HepG2 (cell line): ENCODE results near the gene ARSB. TPM values are rescaled to one million over a fixed set of nuclear protein-coding genes. Genes with fewer than 3 reads are reported as not detected.

ENCODE experiments used
- HMGXB3 ChIP-seq: sonication (generic); formaldehyde crosslinking; IDR thresholded peaks from 2 replicates; pipeline ENCODE4 v1.4.0; 2020; ENCODE audit warnings: missing genetic modification reagents, borderline replicate concordance
- IKZF5 ChIP-seq: IDR thresholded peaks from 2 replicates; pipeline ENCODE4 v1.6.1; 2018; ENCODE audit warnings: missing genetic modification reagents, mild to moderate bottlenecking, missing compliant biosample characterization
- KLF11 ChIP-seq: IDR thresholded peaks from 2 replicates; pipeline ENCODE4 v1.6.1; 2016; ENCODE audit warnings: missing compliant biosample characterization
- NR2F2 ChIP-seq: IDR thresholded peaks from 2 replicates; pipeline ENCODE4 v1.6.1; 2012; ENCODE audit warnings: low read depth, inconsistent platforms, borderline replicate concordance
- NR3C1 ChIP-seq: sonication (generic); formaldehyde crosslinking; IDR thresholded peaks from 2 replicates; pipeline ENCODE4 v1.4.0; 2020; ENCODE audit warnings: missing genetic modification reagents
- ZHX1 ChIP-seq: sonication (generic); formaldehyde crosslinking; IDR thresholded peaks from 2 replicates; pipeline ENCODE4 v1.8.1; 2022; ENCODE audit warnings: low read depth, mild to moderate bottlenecking, missing genetic modification reagents
- ZNF329 ChIP-seq: sonication (generic); formaldehyde crosslinking; IDR thresholded peaks from 2 replicates; pipeline ENCODE4 v1.9.0; 2021; ENCODE audit warnings: low read depth, mild to moderate bottlenecking, missing genetic modification reagents
- polyA plus RNA-seq, 8 experiments: library from polyadenylated mRNA; depleted of rRNA in 3 of 8; stranded (reverse) in 7 of 8; unstranded in 1 of 8; fragments of >200 nt; fragmentation: Illumina TruSeq in 4 of 8; extraction: Trizol in 4 of 8; gene quantifications; 2 replicates each; pipeline versions ENCODE4 v1.2.1 to v1.2.3, GENCODE V29; 2011 to 2016; ENCODE audit warnings: low read depth in 4 of 8, missing spikeins in 1 of 8, mixed read lengths in 1 of 8; ENCODE audit not compliant: insufficient read depth in 1 of 8
- total RNA-seq, 5 experiments: library from RNA; depleted of rRNA; stranded (reverse); fragments of >200 nt; fragmentation: Illumina TruSeq; extraction: Trizol; gene quantifications; 2 replicates each; pipeline ENCODE4 v1.2.3, GENCODE V29; 2016; ENCODE audit warnings: low read depth in 1 of 5

Gene ARSB
- total and polyA plus RNA-seq, 2 of the 13 experiments (the other 11 are each of a cell fraction or from before 2014, with no cell fraction given) = 52.6 to 66.4 TPM

GRCh38 chr5:78887384-78888118 is 97.6 kb downstream of the ARSB start (continued):
- TF ChIP-seq IKZF5 (CRISPR knock-in tag) (no peak), NR2F2 (no peak), NR3C1 (CRISPR knock-in tag) (no peak), HMGXB3 (no peak), ZNF329 (CRISPR knock-in tag) (no peak), KLF11 (no peak), ZHX1 (CRISPR knock-in tag) (no peak)
